NCI-H1694 treated with DMSO at 0.1 percent for 48 hours (cell line): ENCODE data around the gene GOSR2.
"Not testable (repeated sequence)": the region's sequence is repeated elsewhere in the genome, so short reads cannot be mapped to it uniquely, and the experiment has no call there.

Experiments
- DNase-seq: peaks from one replicate; lab custom pipeline; 2025; lab: John Stamatoyannopoulos, UW

The GOSR2 gene

DNA sequence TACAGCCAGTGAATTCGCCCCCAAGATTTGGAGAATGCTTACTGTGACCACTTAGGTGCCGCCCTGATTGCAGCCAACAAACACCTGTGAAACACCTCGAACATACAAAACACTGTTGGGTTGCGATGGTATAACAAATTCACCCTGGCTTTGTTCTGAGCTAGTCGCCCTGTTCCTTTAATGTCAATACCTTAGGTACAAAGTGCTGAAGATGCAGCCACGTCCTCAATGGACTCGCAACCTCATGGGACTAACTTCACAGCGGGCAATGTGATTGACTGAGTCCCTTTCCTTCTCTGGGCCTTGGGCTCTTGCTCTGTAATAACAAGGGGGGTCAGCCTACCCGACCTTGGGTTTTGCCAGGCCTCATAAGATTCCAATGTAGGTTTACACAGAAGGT is 28.9 kb upstream of the GOSR2 start:
- DNase-seq: no peak

DNA sequence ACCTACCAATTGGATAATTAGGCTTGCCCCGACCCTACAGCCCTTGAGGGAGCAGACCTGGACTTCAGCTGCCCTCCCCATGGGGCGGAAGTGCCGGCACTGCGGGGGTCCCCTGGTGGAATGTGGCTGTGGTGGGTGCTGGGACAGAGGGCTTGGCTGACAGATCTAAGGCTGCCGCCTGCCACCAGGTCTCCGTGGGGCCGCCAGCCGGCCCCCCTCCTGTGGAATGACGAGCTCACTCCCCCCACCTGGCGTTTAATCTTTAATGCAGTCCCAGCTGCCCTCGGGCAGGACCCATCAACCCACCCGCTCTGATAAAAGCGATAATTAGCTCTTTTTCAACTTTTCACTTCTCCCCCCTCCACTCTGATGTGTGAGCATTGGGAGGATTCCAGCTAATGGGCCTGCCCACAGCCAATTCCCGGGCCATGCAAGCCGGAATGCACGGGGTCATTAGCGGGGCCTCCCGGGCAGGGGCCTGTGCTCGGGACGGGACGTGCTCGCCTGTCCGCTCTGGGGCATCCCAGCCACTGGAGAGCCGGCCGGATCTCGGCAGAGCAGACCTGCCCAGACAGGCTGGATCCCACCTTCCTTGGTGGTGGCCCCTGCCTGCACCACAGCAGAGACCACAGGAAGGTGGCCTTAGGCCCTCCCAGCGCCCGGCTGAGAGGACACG is 28.3 kb upstream of the GOSR2 start:
- no peak for DNase-seq

DNA sequence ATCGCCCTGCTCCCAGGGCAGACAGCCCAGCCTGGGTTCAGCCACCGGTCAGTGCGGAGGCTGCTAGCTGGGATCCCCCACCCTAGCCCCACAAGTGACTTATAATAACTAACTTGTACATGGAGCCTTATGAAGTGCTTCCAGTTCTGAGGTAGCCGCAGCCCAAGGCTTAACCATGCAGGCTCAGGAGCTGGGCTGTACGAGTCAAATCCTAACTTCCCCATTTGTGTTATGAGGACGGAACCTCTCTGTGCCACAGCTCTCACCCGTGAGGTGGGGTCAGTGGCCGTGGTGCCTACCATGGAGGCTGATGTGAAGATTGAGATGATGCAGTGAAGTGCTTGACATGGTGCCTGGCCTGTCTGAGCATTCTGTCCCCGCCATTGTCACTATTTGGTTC is 27.8 kb upstream of the GOSR2 start:
- no peak for DNase-seq

DNA sequence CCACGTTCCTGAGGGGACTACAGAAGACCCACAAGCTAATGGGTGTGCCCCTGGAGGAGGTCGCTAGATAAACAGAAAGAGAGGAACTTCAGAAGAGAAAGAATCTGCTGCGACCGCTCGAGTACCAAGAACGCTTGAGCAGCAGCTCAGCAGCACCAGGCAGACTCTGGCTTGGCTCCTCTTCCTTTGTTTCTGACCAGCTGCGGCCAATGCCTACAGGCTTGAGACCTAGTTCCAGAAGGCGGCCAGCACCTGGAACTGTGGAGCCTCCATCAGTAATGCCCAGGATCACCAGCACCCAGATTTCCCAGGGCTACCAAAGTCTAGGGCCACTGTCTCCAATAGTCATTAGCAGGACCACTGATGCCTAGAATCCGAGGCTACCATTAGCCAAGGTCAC is 26.0 kb upstream of the GOSR2 start:
- DNase-seq: no peak

DNA sequence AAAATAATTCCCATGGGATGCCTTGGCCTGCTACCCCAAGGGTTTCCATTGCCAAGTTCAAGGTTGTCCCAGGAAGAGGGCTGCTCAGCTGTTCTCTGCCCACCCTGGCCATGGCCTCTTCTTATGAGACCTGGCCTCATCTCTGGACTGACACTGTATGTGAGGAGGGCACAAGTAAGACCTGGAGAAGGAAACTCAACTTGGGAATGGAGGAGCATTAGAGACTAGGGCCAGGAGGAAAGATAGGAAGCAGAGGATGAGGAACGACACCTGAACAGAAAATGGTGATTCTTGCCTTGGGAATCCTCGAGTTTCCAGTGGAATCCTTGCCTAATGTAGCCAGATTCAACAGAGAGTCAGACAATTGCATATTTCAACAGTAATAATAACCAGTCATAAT is 24.6 kb upstream of the GOSR2 start:
- no peak for DNase-seq

DNA sequence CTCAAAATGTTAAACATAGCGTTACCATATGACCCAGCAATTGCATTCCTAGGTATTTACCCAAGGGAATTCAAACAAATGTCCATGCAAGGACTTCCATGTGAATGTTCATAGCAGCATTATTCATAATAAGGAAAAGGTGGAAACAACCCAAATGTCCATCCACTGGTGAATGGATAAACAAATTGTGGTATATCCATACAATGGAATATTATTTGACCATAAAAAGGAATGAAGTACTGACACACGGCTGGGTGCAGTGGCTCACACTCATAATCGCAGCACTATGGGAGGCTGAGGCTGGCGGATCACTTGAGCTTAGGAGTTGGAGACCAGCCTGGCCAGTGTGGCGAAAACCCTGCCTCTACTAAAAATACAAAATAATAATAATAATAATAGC is 24.1 kb upstream of the GOSR2 start:
- no peak for DNase-seq

DNA sequence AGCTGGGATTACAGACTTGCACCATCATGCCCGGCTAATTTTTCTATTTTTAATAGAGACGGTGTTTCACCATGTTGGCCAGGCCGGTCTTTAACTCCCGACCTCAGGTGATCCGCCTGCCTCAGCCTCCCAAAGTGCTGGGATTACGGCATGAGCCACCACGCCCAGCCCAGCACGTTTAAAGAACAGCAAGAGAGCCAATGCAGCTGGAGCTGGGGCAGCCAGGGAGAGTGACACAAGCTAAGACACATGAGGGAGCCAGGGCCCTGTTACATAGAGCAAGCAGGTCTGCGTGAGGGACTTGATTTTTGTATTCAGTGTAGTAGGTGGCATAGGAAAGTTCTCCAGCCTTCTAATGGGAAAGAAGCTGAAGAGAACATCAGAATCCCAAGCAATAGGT is 21.7 kb upstream of the GOSR2 start:
- no peak for DNase-seq

DNA sequence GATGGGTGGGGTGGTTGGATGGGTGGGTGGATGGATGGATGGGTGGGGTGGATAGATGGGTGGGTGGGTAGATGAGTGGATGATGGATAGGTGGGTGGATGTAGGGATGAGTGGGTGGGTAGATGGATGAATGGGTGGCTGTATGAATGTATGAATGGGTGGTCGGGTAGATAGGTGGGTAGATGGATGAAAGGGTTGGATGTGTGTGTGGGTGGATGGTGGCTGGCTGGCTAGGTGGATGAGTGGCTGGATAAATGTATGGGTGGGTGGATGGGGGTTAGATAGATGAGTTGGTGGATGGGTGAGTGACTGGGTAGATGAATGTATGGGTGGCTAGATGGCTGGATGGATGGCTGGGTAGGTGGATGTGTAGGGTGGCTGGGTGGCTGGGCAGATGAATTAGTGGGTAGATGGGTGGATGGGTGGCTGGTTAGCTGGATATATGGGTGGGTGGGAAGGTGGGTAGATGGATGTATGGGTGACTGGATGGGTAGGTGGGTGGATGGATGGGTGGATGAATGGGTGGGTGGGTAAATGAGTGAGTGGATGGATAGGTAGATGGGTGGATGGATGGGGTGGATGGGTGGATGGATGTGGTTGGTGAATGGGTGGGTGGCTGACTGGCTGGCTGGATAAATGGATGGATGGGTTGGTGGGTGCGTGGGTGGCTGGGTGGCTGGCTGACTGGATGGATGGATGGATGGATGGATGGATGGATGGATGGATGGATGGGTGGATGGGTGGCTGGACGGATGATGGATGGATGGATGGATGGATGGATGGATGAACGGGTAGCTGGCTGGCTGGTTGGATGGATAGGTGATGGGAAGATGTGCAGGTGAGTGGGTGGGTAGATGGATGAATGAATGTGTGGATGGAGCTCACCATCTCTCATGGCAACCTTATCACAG is 18.9 kb upstream of the GOSR2 start:
- no peak for DNase-seq

DNA sequence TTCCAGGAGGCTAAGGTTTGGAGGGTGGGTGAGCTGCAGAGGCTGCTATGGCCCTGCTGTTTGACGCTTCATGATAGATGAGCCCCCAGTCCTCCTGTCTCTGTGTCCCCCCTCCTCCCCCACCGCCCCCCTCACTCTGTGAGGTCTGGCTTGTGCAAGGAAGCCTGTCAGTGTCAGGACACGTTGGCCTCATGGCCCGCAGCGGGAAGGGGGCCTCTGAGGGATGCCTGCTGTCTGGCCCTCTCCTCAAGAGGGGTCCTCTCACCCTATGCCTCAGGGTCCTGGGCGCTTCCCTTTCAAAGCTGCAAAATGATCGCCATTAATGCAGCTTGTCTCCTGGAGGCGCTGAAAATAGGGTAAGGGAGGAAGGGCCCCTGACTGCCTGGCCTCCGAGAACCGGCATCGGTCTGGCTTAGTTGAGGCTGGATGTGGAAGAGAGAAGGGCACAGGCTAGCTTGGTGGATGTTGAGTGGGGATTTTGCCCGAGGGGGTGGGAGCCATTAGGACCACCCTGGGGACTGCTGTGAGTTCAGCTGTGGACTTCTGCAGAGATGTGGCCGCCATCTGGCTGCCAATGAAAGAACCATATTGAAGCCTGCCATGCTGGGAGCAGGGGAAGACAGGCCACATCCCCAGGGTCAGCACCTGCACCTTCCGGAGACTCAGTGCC is 14.8 kb upstream of the GOSR2 start:
- DNase-seq: no peak

DNA sequence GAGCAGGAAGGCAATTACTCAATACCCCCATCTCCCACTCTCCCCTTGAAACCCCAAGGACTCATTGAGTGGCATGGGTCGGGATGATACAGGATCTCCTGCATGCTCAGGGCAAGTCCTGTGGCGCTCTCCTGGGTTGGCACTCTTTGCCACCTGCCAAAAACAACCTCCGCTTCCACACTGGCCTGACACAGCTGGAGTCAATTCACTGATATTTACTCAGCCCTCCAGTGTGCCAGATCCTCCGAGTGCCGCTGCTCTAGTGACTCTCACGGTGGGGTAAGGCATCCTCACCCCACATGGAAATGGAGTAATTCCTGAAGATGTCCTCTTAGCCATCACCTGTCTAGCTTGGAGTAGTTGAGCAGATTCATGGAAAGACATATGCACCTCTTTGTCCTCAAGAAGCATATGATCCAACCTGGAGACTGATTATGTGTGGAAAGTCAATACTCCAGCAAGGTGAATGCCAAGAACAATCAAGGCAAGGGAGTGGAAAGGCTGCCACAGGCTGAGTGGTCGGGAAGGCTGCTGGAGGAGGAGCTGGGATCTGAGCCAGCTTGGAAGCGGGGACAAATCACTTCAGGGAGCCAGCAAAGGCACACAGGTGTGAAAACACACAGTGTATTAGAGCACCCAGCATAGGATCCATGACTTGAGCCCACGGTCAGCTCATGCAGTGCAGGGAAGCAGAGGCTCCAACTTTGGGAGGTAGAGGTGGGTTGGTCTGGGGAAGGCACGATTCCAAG is 12.6 kb upstream of the GOSR2 start:
- no peak for DNase-seq

DNA sequence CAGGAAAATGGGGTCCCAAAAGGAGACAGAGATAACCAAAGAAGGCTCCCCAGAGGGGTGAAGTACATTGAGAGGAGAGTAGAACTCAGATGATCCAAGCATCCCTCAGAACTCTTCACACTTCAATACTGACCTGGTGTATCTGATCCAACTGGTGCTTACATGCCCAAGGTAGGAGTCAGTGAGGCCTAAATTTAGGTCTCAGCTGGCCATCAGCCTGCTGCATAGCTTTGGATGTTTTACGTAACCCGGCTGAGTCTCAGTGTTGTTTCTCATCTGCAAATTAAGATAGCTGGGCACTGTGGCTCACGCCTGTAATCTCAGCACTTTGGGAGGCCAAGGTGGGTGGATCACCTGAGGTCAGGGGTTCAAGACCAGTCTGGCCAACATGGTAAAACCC is 11.6 kb upstream of the GOSR2 start:
- no peak for DNase-seq

DNA sequence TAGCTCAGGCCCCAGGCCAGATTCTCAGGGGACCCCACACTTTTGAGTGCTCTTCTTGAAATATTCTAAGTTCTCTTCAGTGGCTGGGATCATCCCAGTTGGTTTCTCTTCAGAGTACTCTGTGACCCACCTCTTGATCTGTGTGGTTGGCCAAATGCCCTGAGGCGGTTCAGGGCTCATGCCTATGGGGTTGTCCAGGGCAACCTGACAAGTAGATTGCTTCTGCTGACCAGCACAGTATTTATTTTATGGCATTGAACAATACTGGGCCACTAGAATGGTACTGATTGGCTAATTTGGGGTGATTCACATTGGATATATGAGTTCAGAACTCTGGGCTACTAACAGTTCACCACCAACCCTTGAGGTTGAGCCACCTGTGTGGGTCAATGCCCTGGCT is 7.4 kb upstream of the GOSR2 start:
- no peak for DNase-seq

DNA sequence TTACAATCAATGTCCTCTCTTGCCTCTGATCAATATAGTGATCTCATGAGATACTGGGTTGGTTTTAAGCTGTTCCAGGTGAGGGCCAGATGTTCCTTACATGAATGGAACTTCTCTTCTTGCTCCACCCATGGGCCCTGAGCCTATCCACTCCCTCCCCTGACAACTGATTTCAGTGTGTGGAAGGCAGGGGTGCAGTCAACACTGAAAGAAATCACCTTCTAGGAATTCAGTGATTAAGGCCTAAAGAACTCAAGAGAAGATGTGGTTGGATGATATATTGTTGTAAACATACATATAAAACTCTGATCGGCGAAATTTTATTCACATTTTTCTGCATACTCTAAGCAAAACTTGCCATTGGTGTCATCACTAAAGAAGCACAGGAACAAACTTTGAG is 6.7 kb upstream of the GOSR2 start:
- DNase-seq: no peak

DNA sequence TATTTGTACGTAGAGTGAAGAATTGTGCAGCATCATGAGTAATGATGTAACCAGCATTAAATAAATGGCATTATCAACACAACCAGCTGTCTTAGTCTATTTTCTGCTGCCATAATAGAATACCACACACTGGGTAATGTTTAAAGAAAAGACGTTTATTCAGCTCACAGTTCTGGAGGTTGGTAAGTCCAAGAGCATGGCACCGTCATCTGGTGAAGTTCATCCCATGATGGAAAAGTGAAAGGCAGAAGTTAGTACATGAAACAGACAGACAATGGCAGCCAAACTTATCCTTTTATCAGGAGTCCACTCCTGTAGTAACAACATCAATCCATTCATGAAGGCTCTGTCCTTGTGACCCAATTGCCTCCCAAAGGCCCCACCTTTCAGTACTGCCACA is 6.3 kb upstream of the GOSR2 start:
- no peak for DNase-seq

DNA sequence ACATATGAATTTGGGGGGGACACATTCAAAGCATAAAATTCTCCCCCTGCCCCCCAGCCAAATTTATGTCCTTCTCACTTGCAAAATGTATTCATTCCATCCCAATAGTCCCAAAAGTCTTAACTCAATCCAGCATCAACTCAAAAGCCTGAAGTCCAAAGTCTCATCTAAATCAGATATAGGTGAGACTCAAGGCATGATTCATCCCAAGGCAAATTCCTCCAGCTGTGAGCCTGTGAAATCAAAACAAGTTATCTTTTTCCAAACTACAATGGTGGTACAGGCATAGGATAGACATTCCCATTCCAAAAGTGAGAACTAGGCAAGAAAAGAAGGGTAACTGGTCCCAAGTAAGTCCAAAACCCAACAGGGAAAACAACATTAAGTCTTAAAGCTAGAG is 5.9 kb upstream of the GOSR2 start:
- DNase-seq: no peak

DNA sequence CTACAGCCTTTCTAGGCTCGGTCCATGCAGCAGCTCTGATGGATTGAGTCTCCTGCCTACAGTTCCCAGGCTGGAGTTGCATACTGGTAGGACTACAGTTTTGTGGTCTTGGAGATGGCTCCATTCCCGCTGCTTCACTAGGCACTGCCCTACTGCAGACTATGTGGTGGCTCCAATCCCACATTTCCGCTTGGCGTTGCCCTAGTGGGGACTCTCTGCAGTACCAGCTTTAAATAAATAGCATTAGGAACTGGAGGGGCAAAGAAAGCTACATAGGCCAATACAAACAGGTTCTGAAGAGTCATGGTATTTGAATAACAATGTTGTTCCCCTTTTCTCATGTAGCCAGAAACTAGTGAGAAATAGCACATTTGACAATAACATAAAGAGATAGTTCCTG is 5.4 kb upstream of the GOSR2 start:
- DNase-seq: no peak

DNA sequence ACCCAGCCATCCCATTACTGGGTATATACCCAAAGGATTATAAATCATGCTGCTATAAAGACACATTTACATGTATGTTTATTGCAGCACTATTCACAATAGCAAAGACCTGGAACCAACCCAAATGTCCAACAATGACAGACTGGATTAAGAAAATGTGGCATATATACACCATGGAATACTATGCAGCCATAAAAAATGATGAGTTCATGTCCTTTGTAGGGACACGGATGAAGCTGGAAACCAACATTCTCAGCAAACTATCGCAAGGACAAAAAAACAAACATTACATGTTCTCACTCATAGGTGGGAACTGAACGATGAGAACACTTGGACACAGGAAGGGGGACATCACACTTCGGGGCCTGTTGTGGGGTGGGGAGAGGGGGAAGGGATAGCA is 998 bp upstream of the GOSR2 start:
- DNase-seq: not testable (repeated sequence)

DNA sequence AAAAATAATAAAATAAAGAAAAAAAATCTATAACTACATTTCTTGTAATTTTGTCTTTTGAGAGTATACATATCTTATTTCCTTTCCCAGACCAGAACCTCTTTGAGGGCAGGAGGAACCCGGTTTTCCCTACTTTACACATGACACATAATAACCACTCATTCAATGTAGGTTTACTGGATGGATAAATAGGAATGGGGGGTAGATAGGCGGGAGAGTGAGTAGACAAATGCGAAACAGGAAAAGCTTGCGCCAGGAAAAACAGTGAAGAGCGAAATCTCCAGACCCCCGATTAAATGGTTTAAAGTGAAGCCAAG is 515 bp upstream of the GOSR2 start:
- no peak for DNase-seq

DNA sequence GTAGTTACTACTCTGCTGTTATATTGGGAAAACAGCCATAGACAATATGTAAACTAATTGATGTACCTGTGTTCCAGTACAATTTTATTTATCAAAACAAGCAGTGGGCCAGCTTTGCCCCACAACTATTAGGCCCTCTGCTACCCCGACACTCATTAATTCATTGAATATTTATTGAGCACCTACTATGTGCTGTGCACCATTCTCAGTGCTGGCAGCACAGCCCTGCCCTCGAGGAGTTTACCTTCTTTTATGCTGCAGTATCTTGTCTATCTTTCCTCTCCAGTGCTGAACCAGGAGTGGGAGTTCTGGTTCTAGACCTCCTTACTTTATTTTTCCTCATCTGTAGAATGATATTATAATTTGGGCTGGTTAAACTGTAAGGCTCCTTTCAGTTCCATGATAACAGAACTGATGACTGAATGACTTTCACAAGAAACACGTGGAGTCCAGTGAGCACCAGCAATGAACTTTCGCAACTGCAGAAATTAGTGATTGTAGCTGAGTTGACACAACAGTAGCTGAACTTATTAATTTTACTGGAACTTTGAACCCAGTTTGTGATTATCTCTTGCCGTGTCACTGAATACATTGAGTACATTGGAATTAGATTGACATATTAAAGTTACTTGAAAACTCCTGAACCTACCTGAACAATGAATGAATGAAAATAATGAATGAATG is 2.4 kb downstream of the GOSR2 start:
- no peak for DNase-seq

DNA sequence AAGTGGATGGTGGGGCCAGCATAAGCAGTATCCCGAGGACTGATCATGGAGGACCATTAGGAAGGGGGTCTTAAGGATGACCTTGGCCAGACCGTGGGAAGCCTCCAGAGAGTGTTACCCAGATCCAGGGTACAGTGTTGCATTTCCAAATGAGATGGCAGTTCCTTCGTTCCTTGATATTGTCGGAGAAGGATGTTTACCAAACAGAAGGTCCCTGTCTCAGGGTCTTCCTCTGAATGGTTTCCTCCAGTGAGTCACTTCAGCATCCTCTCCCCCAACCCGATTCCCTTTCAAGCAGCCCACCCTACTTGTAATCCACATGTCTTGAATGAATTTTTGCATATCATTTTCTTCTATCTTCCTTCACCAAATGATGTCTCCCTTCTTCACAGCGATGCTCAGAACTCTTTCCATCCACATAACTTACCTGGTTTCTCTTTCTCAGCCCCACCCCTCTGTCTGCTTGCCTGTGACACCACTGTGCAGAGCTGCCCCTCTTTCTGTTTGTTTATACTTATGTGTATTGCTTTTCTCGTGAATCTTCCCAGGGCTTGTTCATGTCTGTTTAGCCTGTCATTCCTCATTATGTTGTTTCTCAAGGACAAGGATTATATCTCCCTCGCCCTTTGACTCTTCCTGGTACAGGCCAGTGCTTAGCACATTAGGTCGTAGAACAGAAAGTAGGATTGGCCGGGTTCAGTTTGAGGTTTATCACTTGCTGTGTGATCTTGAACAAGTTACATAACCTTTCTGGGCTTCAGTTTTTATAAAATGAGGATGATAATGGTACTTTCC is 5.7 kb downstream of the GOSR2 start:
- DNase-seq: no peak

DNA sequence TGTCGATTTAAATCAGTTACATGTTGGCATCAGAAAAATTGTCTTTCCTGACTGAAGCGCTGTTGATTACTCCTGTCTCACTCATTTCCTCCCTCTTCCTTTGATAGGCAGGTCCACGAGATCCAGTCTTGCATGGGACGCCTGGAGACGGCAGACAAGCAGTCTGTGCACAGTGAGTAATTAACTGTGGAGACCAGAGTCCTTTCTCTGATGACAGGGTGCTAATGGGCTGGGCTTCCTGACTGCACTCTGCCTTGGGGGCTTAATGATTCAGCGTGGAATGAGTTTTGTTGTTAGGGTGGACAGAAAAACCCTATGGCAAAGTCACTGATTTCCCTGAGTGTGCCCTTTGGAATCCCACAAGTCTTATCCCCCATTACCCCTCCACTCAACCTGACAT is 6.5 kb downstream of the GOSR2 start:
- no peak for DNase-seq
